GM19452 (cell line): ENCODE measurements around the gene SUSD6.
A peak's percentile ranks its signal among the peaks of the same experiment; 100 is the strongest.
"Not testable (repeated sequence)": the region's sequence is repeated elsewhere in the genome, so short reads cannot be mapped to it uniquely, and the experiment has no call there.

Experiments
- ATAC-seq: cut with Tn5 transposase; IDR thresholded peaks from one replicate; pipeline ENCODE4 v1.9.1; 2021; ENCODE audit not compliant: unreplicated experiment

SUSD6 gene

DNA sequence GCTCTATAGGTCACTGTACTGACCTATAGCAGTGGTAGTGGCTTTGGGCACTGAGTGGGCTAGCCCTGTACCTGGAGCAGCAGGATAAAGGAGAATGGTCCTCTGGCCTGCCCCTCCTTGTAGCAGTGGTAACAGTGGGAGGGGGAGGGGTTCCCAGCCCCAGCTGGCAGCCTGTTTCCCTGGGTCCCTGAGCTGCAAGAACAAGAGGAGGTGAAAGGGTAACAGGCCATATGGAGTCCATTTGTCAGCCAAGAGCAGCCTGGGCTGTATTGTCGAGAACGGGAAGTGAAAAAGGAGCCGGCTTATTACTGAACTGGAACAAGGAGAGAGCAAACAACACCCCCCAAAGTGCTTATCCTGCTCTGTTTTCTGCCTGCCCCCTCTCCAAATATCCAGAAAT lies 81.7 kb downstream of the SUSD6 start:
- peak; percentile 48 for ATAC-seq

DNA sequence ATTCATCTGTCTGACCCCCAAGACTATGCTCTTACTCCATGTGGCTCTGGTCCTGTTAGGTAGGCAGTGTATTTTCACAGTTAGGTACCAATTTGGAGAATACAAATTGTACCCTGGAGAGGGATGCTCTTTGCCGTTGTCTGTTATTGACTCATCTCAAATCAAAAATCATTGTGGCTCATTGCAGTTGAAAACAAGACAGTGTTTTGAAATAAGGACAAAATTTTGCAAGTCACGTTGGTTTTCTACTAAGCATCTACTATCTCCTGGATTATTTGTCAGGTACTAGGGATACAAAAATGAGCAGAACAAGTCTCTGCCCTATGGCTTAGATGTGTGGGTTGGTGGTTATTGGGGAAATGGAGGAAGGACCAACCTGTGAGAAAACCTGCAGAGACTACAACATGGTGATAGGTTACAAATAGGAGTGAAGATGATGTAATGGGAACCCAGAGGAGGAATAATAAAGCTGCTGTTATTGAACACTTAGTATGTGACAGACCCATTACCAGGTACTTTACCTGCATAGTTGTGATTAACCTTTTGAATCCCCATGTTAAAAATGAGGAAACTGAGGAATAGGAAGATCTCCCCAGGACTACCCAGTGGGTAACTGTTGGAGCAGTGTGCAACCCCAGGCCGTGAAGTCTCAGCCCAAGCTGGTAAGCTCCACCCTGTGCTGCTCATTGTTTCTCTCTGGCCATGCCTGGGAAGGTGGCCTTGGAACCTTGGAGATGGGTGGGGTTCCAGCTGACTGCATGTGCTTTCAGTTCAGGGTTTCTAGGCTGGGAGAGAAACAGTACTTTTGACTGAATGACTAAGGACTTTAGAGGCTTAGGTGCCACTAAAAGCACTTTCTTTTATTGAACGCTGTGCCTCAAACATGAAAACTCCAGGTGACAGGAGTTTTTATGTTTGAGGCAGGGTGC lies 82.7 kb downstream of the SUSD6 start:
- ATAC-seq, result no peak

DNA sequence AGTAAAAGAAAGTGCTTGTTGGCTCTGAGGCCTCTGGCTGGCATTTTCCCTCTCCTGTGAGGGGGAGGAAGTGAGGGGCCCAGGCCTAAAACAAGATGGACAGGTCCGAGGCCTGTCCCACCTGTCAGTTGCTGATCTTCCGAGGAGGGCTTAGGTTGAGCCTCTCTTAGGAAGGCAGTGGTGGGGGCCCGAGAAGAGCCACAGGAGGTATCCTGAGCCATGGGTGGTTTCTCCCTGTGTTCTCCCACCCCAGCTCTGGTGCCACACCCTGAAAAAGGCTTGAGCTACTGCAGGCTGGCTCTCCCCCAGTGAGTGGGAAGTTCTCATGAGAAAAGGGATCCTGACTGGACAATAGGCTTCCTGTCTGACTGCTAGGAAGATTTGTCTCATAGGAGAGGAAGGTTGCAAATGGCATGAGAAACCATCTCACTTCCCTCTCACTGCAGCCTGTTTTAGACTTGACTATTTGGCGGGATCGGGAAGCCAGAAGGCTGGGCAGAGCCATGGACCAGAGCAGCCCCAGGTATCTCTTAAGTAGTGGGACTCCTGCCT lies 83.4 kb downstream of the SUSD6 start:
- no peak for ATAC-seq

DNA sequence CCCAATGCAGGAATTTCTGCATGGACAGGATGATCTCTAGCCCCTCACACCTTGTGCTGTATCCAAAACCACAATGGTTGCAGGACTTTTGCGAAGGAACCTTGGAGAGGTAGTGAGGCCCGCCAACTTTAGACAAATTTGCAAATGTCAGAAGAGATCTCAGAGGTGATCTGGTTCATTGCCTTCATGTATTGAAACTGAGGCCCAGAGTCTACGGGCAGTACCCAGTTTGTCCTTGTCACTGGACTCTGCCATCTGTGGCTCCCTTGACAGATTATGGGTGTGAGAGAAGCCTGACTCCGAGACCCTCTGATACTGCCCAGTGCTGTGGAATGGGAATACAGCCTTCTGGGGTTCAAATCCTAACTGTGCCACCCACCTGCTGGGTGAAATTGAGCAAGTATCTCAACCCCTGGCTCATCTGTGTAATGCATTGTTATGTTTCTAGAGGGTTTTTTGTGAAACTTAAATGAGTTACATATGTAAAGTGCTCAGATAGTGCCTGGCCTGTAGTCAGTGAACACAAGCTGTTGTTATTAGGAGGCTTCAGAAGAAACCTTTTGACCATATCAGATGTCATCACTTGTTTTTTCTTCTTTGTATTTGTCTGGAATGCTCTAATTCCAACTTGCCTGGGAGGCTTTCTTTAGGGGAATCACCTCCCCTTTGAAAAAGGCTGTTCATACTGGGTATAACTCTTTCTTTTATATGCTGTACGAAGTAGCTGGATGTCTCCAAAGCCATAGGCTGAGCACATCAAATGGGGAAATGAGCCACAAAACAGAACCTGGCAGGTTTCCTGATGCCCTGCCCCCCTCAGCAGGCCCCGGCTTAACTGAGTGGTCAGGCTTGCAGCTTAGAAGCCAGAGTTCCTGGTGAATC lies 84.2 kb downstream of the SUSD6 start:
- no peak for ATAC-seq

- no peak for ATAC-seq
Observed at GRCh38 chr14:69696204-69696527, 84.8 kb downstream of the SUSD6 start.

- ATAC-seq, result no peak
Observed at GRCh38 chr14:69696633-69697557, 85.5 kb downstream of the SUSD6 start.

DNA sequence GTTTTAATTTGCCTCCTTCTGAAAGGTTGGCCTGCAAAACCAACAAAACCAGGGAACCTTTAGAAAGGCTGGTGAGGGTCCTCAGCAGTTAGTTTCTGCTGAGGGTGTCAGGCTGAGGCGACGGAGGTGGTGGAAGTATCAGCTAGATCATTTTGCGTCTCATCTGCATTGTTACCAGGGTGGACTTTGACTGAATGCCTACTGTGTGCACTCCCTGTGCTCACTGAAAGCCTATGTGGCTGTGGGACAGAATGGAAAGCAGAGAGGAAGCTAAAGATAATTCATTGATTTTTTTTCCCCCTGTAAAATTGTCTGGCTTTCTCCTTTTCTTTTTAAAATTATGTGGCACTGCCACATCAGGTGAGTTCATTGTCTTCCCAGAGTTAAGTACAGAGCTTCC lies 87.2 kb downstream of the SUSD6 start:
- ATAC-seq, result no peak

GRCh38 chr14:69699243-69699642 lies 87.8 kb downstream of the SUSD6 start:
- not testable (repeated sequence) for ATAC-seq

DNA sequence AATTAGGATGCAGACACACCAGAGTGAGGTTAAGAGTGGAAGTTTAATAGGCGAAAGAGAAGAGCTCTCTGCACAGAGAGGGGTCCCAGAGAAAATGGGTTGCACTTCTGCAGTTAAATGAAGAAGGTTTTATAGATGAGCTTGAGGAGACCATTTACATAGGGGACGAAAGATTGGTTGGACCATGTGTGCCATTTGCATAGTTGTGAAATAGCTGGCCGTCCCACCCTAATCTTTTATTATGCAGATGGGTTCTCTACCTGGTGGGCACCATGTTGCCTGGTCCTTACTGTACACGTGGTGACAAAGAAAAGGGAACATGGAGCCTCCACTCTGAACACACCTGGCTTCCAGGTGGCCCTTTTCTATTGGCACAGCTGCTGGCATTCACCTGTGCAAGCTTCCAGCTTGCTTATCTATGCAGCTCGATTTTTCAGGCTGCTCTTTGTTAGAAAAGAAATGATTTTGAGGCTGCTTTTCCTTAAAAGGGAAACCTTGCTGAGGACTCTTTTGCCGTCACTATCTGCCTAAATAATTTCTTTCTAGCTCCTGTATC lies 88.4 kb downstream of the SUSD6 start:
- no peak for ATAC-seq

GRCh38 chr14:69700575-69700974 lies 89.2 kb downstream of the SUSD6 start:
- no peak for ATAC-seq

DNA sequence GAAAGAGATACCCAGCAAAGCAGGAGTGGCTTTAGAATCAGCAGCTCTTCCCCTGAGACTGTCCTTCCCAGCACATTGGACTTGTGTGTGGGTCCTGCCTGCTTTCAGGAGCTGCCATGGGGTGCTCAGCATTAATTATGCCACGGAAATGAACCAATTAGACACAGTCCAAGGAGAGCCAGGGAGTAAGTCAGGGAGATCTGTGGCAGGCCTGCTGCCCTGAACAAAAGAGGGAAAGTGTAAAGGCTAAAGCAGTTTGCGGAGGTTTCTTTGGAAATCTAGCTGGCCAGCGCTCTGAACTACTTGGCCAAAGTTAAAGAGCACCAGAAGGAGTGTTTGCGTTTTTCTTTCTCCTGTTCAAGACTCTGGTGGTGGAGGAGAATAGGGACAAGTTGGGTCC lies 89.9 kb downstream of the SUSD6 start:
- no peak for ATAC-seq

DNA sequence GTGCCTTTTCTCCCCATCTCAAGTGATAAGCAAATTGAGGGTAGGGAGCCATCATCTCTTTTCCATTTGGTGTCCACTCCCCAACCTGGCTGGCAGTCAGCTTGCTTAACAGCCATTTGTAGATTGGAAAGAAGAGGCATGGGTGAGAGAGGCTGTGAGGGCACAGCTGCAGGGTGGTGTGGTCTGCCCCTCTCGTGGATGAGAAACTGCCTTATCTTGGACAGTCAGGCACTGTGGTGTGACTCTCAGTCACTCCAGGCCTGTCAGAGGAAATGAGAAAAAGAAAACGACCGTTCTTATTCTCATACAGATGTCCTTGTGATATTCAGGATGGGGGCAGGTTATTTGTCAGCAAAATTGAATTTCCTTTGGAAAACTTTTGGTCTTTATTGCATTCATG lies 90.5 kb downstream of the SUSD6 start:
- ATAC-seq, result peak; percentile 75

DNA sequence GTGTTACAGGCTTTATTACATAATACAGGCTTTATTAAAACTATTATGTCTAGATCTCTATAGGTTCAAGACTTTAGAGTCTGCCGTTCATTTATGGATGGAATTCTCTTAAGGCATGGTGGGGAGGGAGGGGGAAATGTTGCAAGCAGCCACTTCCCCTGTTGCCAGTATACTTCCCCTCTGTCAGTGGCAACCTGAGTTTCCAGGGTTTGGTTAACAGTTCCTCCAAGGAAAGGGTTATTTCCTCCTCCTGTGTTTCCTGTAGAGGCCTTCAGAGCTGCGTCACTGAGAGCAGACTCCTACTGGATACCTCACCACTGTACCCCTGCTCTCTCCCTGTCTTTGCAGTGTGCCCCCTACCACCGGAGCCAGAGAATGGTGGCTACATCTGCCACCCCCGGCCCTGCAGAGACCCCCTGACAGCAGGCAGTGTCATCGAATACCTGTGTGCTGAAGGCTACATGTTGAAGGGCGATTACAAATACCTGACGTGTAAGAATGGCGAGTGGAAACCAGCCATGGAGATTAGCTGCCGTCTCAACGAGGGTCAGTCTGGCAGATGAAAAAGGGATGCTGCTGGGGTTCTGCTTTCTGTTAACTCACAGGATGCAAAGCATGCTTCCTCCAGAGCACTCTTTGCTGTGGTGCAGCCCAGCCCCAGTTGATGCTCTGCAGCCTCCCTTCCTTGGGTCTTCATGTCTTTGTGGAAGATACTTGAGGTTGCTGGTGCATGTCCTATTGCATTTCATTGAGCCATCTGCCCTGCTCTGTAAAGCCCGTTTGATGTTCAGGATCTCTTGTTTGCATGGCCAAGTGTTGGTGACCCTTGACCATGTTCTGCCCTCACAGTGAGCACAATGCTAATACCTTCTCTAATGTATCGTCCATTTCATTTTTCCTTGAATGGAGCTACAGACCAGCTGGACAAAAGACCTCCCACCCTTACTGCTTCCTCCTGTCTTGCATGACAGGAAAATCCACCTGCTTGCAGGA lies 91.9 kb downstream of the SUSD6 start:
- ATAC-seq, result no peak

GRCh38 chr14:69704319-69704718 lies 92.9 kb downstream of the SUSD6 start:
- ATAC-seq, result no peak

- no peak for ATAC-seq
Observed at GRCh38 chr14:69705706-69706105, 94.3 kb downstream of the SUSD6 start.

- ATAC-seq, result no peak
Observed at GRCh38 chr14:69708049-69708448, 96.7 kb downstream of the SUSD6 start.

GRCh38 chr14:69708586-69709560 lies 97.5 kb downstream of the SUSD6 start:
- no peak for ATAC-seq

DNA sequence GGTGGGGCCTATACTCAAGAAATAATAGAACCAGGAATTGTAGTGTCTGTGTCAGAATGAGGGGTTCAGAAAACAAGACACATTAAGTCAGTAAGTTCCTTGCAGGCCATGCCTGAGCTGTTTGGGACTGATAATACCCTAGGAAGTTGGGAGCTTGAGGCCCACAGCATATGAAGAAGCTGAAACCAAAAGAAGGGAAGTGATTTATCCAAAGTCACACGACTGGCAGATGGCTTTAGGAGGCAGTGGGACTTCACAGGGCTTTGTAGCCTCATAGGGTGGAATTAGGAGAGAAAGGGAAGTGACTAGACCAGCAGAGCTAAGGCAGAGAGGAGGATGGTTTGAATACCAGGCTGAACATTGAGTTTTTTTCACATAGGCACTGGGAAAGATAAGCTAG lies 99.0 kb downstream of the SUSD6 start:
- no peak for ATAC-seq
